ENCODE results near the gene SECTM1.
A peak's percentile ranks its signal among the peaks of the same experiment; 100 is the strongest.
"Not testable (repeated sequence)": the region's sequence is repeated elsewhere in the genome, so short reads cannot be mapped to it uniquely, and the experiment has no call there.

The SECTM1 gene

DNA sequence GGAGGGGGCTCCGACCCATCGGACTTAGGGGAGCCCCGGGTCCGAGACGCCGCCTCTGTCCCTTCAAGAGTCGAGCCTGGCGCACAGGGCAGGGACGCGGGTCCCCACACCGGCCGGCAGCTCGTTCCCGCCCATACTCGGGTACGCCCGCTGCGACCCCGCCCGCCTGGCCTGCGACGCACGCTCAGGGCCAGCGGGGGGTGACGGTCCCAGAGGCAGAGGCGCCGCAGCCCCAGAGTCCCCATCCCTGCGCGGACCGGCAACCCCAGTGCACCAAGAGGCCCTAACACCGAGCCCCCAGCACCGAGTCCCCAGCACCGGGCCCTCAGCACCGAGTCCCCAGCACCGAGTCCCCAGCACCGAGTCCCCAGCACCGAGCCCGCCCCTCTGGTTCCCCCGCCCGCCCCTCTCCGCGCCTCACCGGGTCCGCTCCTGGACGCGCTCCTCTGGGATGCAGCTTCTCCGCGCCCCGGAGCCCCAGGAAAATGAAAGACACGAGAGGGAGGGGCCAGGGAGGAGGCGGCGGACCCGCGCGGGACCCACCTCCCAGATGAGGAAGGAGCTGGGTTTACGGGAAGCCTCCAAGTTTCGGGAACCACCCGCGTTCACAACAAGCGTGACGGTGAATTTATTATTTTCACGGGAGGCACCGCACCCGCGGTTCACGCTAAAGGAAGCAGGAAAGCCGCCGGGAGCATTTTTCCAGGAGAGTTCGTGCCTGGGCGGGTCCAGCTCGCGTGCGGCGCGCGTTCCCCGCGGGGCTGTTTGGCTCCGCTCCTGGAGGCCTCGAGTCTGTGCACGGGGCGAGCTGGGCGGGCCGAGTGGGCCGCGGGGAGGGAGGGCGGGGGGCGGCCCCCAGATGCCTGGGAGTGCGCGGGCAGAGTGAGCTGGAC, at the start of gene SECTM1:
TSS of gene SECTM1 (minus strand) at position 488 of the 893 bp plus-strand sequence. CDS start 6,526 bp downstream, outside the sequence.
- Histone ChIP-seq H3K27ac (no peak within 1 kb of the TSS), H3K4me1 (peaks cover 12% of the 10 kb centered on the region), H3K4me2 (ENCODE audit: low read length) (peak within 1 kb of the TSS; percentile 76), H3K9me3 (ENCODE audit: control insufficient read depth, low read length) (no peaks in the 10 kb centered on the region), H3K36me3 (ENCODE audit: control insufficient read depth, insufficient read depth, low read length) (no peaks in the 10 kb centered on the region), H3K27me3 (ENCODE audit: control insufficient read depth, insufficient read depth, low read length) (no peaks in the 10 kb centered on the region), H3K79me2 (no peaks in the 10 kb centered on the region), H3K9ac (no peak within 1 kb of the TSS), H3K4me3 (ENCODE audit: low read depth, low read length) (peak within 1 kb of the TSS; percentile 59), H2AFZ (peak within 1 kb of the TSS; percentile 72)
- TF ChIP-seq, protein P1, sequence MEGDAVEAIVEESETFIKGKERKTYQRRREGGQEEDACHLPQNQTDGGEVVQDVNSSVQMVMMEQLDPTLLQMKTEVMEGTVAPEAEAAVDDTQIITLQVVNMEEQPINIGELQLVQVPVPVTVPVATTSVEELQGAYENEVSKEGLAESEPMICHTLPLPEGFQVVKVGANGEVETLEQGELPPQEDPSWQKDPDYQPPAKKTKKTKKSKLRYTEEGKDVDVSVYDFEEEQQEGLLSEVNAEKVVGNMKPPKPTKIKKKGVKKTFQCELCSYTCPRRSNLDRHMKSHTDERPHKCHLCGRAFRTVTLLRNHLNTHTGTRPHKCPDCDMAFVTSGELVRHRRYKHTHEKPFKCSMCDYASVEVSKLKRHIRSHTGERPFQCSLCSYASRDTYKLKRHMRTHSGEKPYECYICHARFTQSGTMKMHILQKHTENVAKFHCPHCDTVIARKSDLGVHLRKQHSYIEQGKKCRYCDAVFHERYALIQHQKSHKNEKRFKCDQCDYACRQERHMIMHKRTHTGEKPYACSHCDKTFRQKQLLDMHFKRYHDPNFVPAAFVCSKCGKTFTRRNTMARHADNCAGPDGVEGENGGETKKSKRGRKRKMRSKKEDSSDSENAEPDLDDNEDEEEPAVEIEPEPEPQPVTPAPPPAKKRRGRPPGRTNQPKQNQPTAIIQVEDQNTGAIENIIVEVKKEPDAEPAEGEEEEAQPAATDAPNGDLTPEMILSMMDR (IDR thresholded peaks at IDR 0.05), result no peak

- Histone ChIP-seq H3K36me3 (ENCODE audit: control insufficient read depth, insufficient read depth, low read length) (no peaks in the 10 kb centered on the region), H3K4me1 (peaks cover 10% of the 10 kb centered on the region), H3K27ac (no peak overlapping the region), H3K27me3 (ENCODE audit: control insufficient read depth, insufficient read depth, low read length) (no peaks in the 10 kb centered on the region), H2AFZ (no peak overlapping the region), H3K4me2 (ENCODE audit: low read length) (no peak overlapping the region), H3K4me3 (ENCODE audit: low read depth, low read length) (no peak overlapping the region), H3K79me2 (no peaks in the 10 kb centered on the region), H3K9me3 (ENCODE audit: control insufficient read depth, low read length) (no peaks in the 10 kb centered on the region), H3K9ac (no peak overlapping the region)
- TF ChIP-seq, protein P1 (IDR thresholded peaks at IDR 0.05), result no peak
Observed at GRCh38 chr17:82382933-82383255, 49.3 kb upstream of the SECTM1 start.

GRCh38 chr17:82382220-82382932, 48.8 kb upstream of the SECTM1 start:
- H3K79me2 ChIP-seq; H3K27ac ChIP-seq; H3K36me3 ChIP-seq (ENCODE audit: control insufficient read depth, insufficient read depth, low read length); H3K27me3 ChIP-seq (ENCODE audit: control insufficient read depth, insufficient read depth, low read length); H3K9me3 ChIP-seq (ENCODE audit: control insufficient read depth, low read length); H3K4me2 ChIP-seq (ENCODE audit: low read length); H3K4me1 ChIP-seq; H3K4me3 ChIP-seq (ENCODE audit: low read depth, low read length); H2AFZ ChIP-seq; H3K9ac ChIP-seq: not testable (repeated sequence)

GRCh38 chr17:82381703-82382009, 48.1 kb upstream of the SECTM1 start:
- not testable (repeated sequence) for H3K79me2 ChIP-seq; H3K9me3 ChIP-seq (ENCODE audit: control insufficient read depth, low read length); H3K9ac ChIP-seq; H3K27me3 ChIP-seq (ENCODE audit: control insufficient read depth, insufficient read depth, low read length); H3K27ac ChIP-seq; H3K36me3 ChIP-seq (ENCODE audit: control insufficient read depth, insufficient read depth, low read length); H2AFZ ChIP-seq; H3K4me1 ChIP-seq; H3K4me2 ChIP-seq (ENCODE audit: low read length); H3K4me3 ChIP-seq (ENCODE audit: low read depth, low read length)

- Histone ChIP-seq H3K4me1 (peaks cover 10% of the 10 kb centered on the region), H3K27ac (no peak overlapping the region), H3K4me2 (ENCODE audit: low read length) (no peak overlapping the region), H3K9ac (no peak overlapping the region), H3K9me3 (ENCODE audit: control insufficient read depth, low read length) (no peaks in the 10 kb centered on the region), H2AFZ (no peak overlapping the region), H3K4me3 (ENCODE audit: low read depth, low read length) (no peak overlapping the region), H3K36me3 (ENCODE audit: control insufficient read depth, insufficient read depth, low read length) (no peaks in the 10 kb centered on the region), H3K27me3 (ENCODE audit: control insufficient read depth, insufficient read depth, low read length) (no peaks in the 10 kb centered on the region), H3K79me2 (no peaks in the 10 kb centered on the region)
- TF ChIP-seq, protein P1 (IDR thresholded peaks at IDR 0.05), result no peak
Observed at GRCh38 chr17:82380860-82381702, 47.5 kb upstream of the SECTM1 start.
